Upper lobe of left lung (tissue), 4 donors: ENCODE data around the gene IPPK.

Experiments used
- CTCF ChIP-seq, 6 experiments: fragments of 450-650 bp in 4 of 6; fragments of 200-600 bp in 2 of 6; sonication (generic) in 2 of 6; IDR thresholded peaks; one replicate each; pipeline ENCODE4 v1.5.1; 2016 to 2019; ENCODE audit warnings: antibody characterized with exemption in 6 of 6
- EP300 ChIP-seq, 4 donors: sonication (generic); formaldehyde crosslinking; IDR thresholded peaks; one replicate each; pipeline ENCODE4 v1.5.1; 2017; ENCODE audit warnings: antibody characterized with exemption in 4 of 4, control low read depth in 2 of 4
- POLR2AphosphoS5 ChIP-seq, 2 donors: sonication (generic); formaldehyde crosslinking; IDR thresholded peaks; one replicate each; pipeline ENCODE4 v1.5.1; 2017; ENCODE audit warnings: antibody characterized with exemption in 2 of 2

- no peak for TF ChIP-seq CTCF (IDR thresholded peaks at IDR 0.05)
- TF ChIP-seq POLR2AphosphoS5 (IDR thresholded peaks at IDR 0.05): no peak
- no peak for TF ChIP-seq EP300 (IDR thresholded peaks at IDR 0.05)
Measured at GRCh38 chr9:92636627-92637026, 33.3 kb downstream of the IPPK start.
